H9 (cell line): ENCODE results near the gene TK2. TPM values are rescaled to one million over a fixed set of nuclear protein-coding genes. Genes with fewer than 3 reads are reported as not detected.

Experiments used
- DNase-seq: peaks from one replicate; pipeline ENCODE4 v3.0.0-alpha.2; 2017
- H2AFZ ChIP-seq: one replicate; pipeline ENCODE4 v1.6.1; 2013; ENCODE audit warnings: mild to moderate bottlenecking, low read length, control low read depth, moderate library complexity
- H2AK5ac ChIP-seq: 2 replicates; pipeline ENCODE4 v1.6.1; 2013; ENCODE audit warnings: low read length, control low read depth, mixed read lengths; ENCODE audit not compliant: insufficient read length
- H2BK120ac ChIP-seq: one replicate; pipeline ENCODE4 v1.6.1; 2013; ENCODE audit warnings: low read depth, mild to moderate bottlenecking, low read length, control low read depth, inconsistent platforms; ENCODE audit not compliant: poor library complexity, severe bottlenecking
- H2BK12ac ChIP-seq: 2 replicates; pipeline ENCODE4 v1.6.1; 2013; ENCODE audit warnings: low read length, control low read depth, mixed read lengths, low read depth; ENCODE audit not compliant: insufficient read length
- H2BK15ac ChIP-seq: 2 replicates; pipeline ENCODE4 v1.6.1; 2013; ENCODE audit warnings: low read depth, low read length, control low read depth
- H2BK20ac ChIP-seq: one replicate; pipeline ENCODE4 v1.6.1; 2013; ENCODE audit warnings: low read depth, mild to moderate bottlenecking, low read length, control low read depth, inconsistent platforms; ENCODE audit not compliant: poor library complexity, severe bottlenecking
- H2BK5ac ChIP-seq: 2 replicates; pipeline ENCODE4 v1.6.1; 2013; ENCODE audit warnings: low read length, control low read depth, mixed read lengths; ENCODE audit not compliant: insufficient read length
- H3K14ac ChIP-seq: 2 replicates; pipeline ENCODE4 v1.6.1; 2013; ENCODE audit warnings: low read length, control low read depth; ENCODE audit not compliant: insufficient read depth
- H3K18ac ChIP-seq: 2 replicates; pipeline ENCODE4 v1.6.1; 2013; ENCODE audit warnings: low read depth, mild to moderate bottlenecking, mixed read lengths, low read length, control low read depth; ENCODE audit not compliant: insufficient read length
- H3K23ac ChIP-seq: 2 replicates; pipeline ENCODE4 v1.6.1; 2013; ENCODE audit warnings: low read length, control low read depth, mixed read lengths, low read depth; ENCODE audit not compliant: insufficient read length
- H3K23me2 ChIP-seq: 2 replicates; pipeline ENCODE4 v1.6.1; 2013; ENCODE audit warnings: low read depth, mild to moderate bottlenecking, mixed read lengths, low read length, control low read depth; ENCODE audit not compliant: insufficient read length, poor library complexity, severe bottlenecking
- H3K27ac ChIP-seq: 2 replicates; pipeline ENCODE4 v1.5.1; 2013; ENCODE audit warnings: low read length, control low read depth, mixed read lengths, low read depth; ENCODE audit not compliant: insufficient read length
- H3K27me3 ChIP-seq: 2 replicates; pipeline ENCODE4 v1.6.1; 2013; ENCODE audit warnings: low read length, control low read depth, inconsistent platforms; ENCODE audit not compliant: insufficient read depth
- H3K4ac ChIP-seq: 2 replicates; pipeline ENCODE4 v1.6.1; 2013; ENCODE audit warnings: low read depth, mild to moderate bottlenecking, control low read depth, inconsistent platforms, low read length, moderate library complexity
- H3K4me1 ChIP-seq: 2 replicates; pipeline ENCODE4 v1.6.1; 2013; ENCODE audit warnings: low read length, control low read depth, inconsistent platforms; ENCODE audit not compliant: insufficient read depth
- H3K4me2 ChIP-seq: 2 replicates; pipeline ENCODE4 v1.6.1; 2013; ENCODE audit warnings: low read length, control low read depth, mixed read lengths; ENCODE audit not compliant: insufficient read length, insufficient read depth
- H3K56ac ChIP-seq: 2 replicates; pipeline ENCODE4 v1.6.1; 2013; ENCODE audit warnings: low read depth, mild to moderate bottlenecking, mixed read lengths, low read length, control low read depth; ENCODE audit not compliant: insufficient read length
- H3K79me1 ChIP-seq: 2 replicates; pipeline ENCODE4 v1.6.1; 2013; ENCODE audit warnings: low read depth, mild to moderate bottlenecking, moderate library complexity, low read length, control low read depth, inconsistent platforms; ENCODE audit not compliant: insufficient read depth, poor library complexity, severe bottlenecking
- H3K79me2 ChIP-seq: 2 replicates; pipeline ENCODE4 v1.6.1; 2013; ENCODE audit warnings: low read length, control low read depth, inconsistent platforms; ENCODE audit not compliant: insufficient read depth
- H3K9ac ChIP-seq: 2 replicates; pipeline ENCODE4 v1.6.1; 2013; ENCODE audit warnings: low read length, control low read depth, mixed read lengths; ENCODE audit not compliant: insufficient read length; ENCODE audit errors: extremely low read depth
- H3K9me3 ChIP-seq: one replicate; pipeline ENCODE4 v1.6.1; 2013; ENCODE audit warnings: low read depth, low read length, inconsistent platforms; ENCODE audit not compliant: control insufficient read depth
- H3T11ph ChIP-seq: one replicate; pipeline ENCODE4 v1.6.1; 2013; ENCODE audit warnings: mild to moderate bottlenecking, low read length, control low read depth, inconsistent platforms
- H4K20me1 ChIP-seq: one replicate; pipeline ENCODE4 v1.6.1; 2013; ENCODE audit not compliant: control insufficient read depth, insufficient read length, insufficient read depth
- H4K5ac ChIP-seq: 2 replicates; pipeline ENCODE4 v1.6.1; 2013; ENCODE audit warnings: low read depth, mild to moderate bottlenecking, mixed read lengths, low read length, control low read depth; ENCODE audit not compliant: insufficient read length
- H4K8ac ChIP-seq: replicated peaks from 2 replicates; pipeline ENCODE4 v1.6.1; 2013; ENCODE audit warnings: low read length, control low read depth, mixed read lengths, low read depth; ENCODE audit not compliant: insufficient read length
- H4K91ac ChIP-seq: 2 replicates; pipeline ENCODE4 v1.6.1; 2013; ENCODE audit warnings: low read depth, mild to moderate bottlenecking, moderate library complexity, mixed read lengths, low read length, control low read depth; ENCODE audit not compliant: insufficient read length
- H3K27ac Mint-ChIP-seq, 3 experiments: 2 replicates in 2 of 3; 3 replicates in 1 of 3; pipeline ENCODE4 v1.8.0; 2020 to 2021; ENCODE audit warnings: mixed read lengths in 3 of 3, mild to moderate bottlenecking in 1 of 3, moderate library complexity in 1 of 3
- H3K27me3 Mint-ChIP-seq: 2 replicates; pipeline ENCODE4 v1.8.0; 2021; ENCODE audit warnings: low read depth, mild to moderate bottlenecking, moderate library complexity, mixed read lengths
- H3K36me3 Mint-ChIP-seq, 3 experiments: 2 replicates in 2 of 3; 3 replicates in 1 of 3; pipeline ENCODE4 v1.8.0; 2020 to 2021; ENCODE audit warnings: low read depth in 3 of 3, mixed read lengths in 3 of 3; ENCODE audit not compliant: insufficient read depth in 1 of 3
- H3K4me1 Mint-ChIP-seq, 2 experiments: 2 replicates each; pipeline ENCODE4 v1.8.0; 2020; ENCODE audit warnings: mixed read lengths in 2 of 2
- H3K4me3 Mint-ChIP-seq, 2 experiments: 2 replicates in 1 of 2; 3 replicates in 1 of 2; pipeline ENCODE4 v1.8.0; 2020 to 2021; ENCODE audit warnings: mild to moderate bottlenecking in 2 of 2, mixed read lengths in 2 of 2, moderate library complexity in 1 of 2
- H3K9me3 Mint-ChIP-seq, 2 experiments: 2 replicates in 1 of 2; 3 replicates in 1 of 2; pipeline ENCODE4 v1.8.0; 2020; ENCODE audit warnings: mild to moderate bottlenecking in 2 of 2, mixed read lengths in 2 of 2, moderate library complexity in 1 of 2
- WGBS: extraction: QIAGEN DNeasy Blood & Tissue Kit; methylation state at CpG from one replicate; pipeline ENCODE4 v1.1.7; 2013; ENCODE audit warnings: missing lambda C conversion rate, low lambda C conversion rate, mixed read lengths; ENCODE audit not compliant: insufficient read length; ENCODE audit errors: extremely low coverage; 5-methylcytosine and 5-hydroxymethylcytosine counted together
- total RNA-seq: library from RNA; stranded (reverse); gene quantifications from 2 replicates; pipeline ENCODE4 v1.2.1, GENCODE V29; 2021
- TF ChIP-seq, protein P1 (sequence below): fragments of 200-600 bp; sonication (generic); conservative IDR thresholded peaks from 3 replicates; pipeline ENCODE4 v1.8.0; 2021; ENCODE audit warnings: antibody characterized with exemption, mild to moderate bottlenecking

The TK2 gene
- total RNA-seq, 1 experiment from 2014 or later: 5.2 TPM

- Histone ChIP-seq H3K23ac (no peak overlapping the region), H2AFZ (no peak overlapping the region), H3K79me1 (no peaks in the 10 kb centered on the region), H3K27me3 (no peaks in the 10 kb centered on the region), H4K5ac (no peak overlapping the region), H3K4ac (no peak overlapping the region), H2BK120ac (no peak overlapping the region), H3K4me1 (no peaks in the 10 kb centered on the region), H4K8ac (no peak overlapping the region), H4K20me1 (no peaks in the 10 kb centered on the region), H2BK20ac (no peak overlapping the region), H3K4me2 (no peak overlapping the region), H2BK15ac (no peak overlapping the region), H2AK5ac (no peak overlapping the region), H2BK5ac (no peak overlapping the region), H3K9me3 (no peaks in the 10 kb centered on the region), H3K14ac (no peak overlapping the region), H3K56ac (no peak overlapping the region), H3K9ac (no peak overlapping the region), H3K79me2 (no peaks in the 10 kb centered on the region), H3K27ac (no peak overlapping the region), H3K18ac (no peak overlapping the region), H3T11ph (no peak overlapping the region), H2BK12ac (no peak overlapping the region), H3K23me2 (no peaks in the 10 kb centered on the region), H4K91ac (no peak overlapping the region)
- Mint-ChIP-seq H3K9me3 (no peaks in the 10 kb centered on the region), H3K4me3 (no peak overlapping the region), H3K27me3 (no peaks in the 10 kb centered on the region; the same call in 1 of the 2 replicates), H3K4me1 (peaks cover 12 to 20% of the 10 kb centered on the region in 2 experiments), H3K36me3 (no peaks in the 10 kb centered on the region), H3K27ac (no peak overlapping the region; a peak in 1 of 7 replicates)
- TF ChIP-seq, protein P1, sequence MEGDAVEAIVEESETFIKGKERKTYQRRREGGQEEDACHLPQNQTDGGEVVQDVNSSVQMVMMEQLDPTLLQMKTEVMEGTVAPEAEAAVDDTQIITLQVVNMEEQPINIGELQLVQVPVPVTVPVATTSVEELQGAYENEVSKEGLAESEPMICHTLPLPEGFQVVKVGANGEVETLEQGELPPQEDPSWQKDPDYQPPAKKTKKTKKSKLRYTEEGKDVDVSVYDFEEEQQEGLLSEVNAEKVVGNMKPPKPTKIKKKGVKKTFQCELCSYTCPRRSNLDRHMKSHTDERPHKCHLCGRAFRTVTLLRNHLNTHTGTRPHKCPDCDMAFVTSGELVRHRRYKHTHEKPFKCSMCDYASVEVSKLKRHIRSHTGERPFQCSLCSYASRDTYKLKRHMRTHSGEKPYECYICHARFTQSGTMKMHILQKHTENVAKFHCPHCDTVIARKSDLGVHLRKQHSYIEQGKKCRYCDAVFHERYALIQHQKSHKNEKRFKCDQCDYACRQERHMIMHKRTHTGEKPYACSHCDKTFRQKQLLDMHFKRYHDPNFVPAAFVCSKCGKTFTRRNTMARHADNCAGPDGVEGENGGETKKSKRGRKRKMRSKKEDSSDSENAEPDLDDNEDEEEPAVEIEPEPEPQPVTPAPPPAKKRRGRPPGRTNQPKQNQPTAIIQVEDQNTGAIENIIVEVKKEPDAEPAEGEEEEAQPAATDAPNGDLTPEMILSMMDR: no peak
- no CpG with 5 or more reads among the region's 7 CpGs for WGBS
- no peak for DNase-seq
Observed at GRCh38 chr16:66587881-66588600, 38.1 kb upstream of the TK2 start.
